Activated naive CD8-positive, alpha-beta T cell treated with anti-CD3 and anti-CD28 coated beads for 36 hours (primary cell): ENCODE measurements around the gene VAPB. TPM values are rescaled to one million over a fixed set of nuclear protein-coding genes. Genes with fewer than 3 reads are reported as not detected.
"Not testable (repeated sequence)": the region's sequence is repeated elsewhere in the genome, so short reads cannot be mapped to it uniquely, and the experiment has no call there.

ENCODE experiments used
- DNase-seq: peaks from one replicate; pipeline ENCODE4 v3.0.0; 2021
- H3K27ac Mint-ChIP-seq: one replicate; pipeline ENCODE4 v1.8.0; 2022; ENCODE audit warnings: mild to moderate bottlenecking, moderate library complexity, mixed read lengths
- H3K27me3 Mint-ChIP-seq: one replicate; pipeline ENCODE4 v1.8.0; 2022; ENCODE audit warnings: mild to moderate bottlenecking, mixed read lengths
- H3K36me3 Mint-ChIP-seq: one replicate; pipeline ENCODE4 v1.8.0; 2021; ENCODE audit warnings: mild to moderate bottlenecking, mixed read lengths
- H3K4me1 Mint-ChIP-seq: one replicate; pipeline ENCODE4 v1.8.0; 2021; ENCODE audit warnings: mixed read lengths
- H3K4me3 Mint-ChIP-seq: one replicate; pipeline ENCODE4 v1.8.0; 2022; ENCODE audit warnings: mild to moderate bottlenecking, moderate library complexity, mixed read lengths
- H3K9me3 Mint-ChIP-seq: one replicate; pipeline ENCODE4 v1.8.0; 2022; ENCODE audit warnings: mixed read lengths
- total RNA-seq, 2 experiments: library from RNA; stranded (reverse); gene quantifications; one replicate each; pipeline ENCODE4 v1.2.3, GENCODE V29; 2021

Gene VAPB
- total RNA-seq, 2 experiments from 2014 or later: 38.4 to 40.6 TPM

GRCh38 chr20:58373296-58373695 is 15.7 kb upstream of the VAPB start:
- peaks cover 14% of the 10 kb centered on the region for H3K27me3 Mint-ChIP-seq
- DNase-seq, H3K27ac Mint-ChIP-seq, H3K36me3 Mint-ChIP-seq, H3K4me3 Mint-ChIP-seq, H3K9me3 Mint-ChIP-seq, H3K4me1 Mint-ChIP-seq: not testable (repeated sequence)

- Mint-ChIP-seq H3K4me1 (no peaks in the 10 kb centered on the region), H3K27ac (no peak overlapping the region), H3K4me3 (no peak overlapping the region), H3K27me3 (peaks cover 17% of the 10 kb centered on the region), H3K36me3 (no peaks in the 10 kb centered on the region), H3K9me3 (no peaks in the 10 kb centered on the region)
- no peak for DNase-seq
Measured at GRCh38 chr20:58374027-58374850, 14.8 kb upstream of the VAPB start.

- Mint-ChIP-seq H3K4me3 (no peak overlapping the region), H3K27me3 (peaks cover 21% of the 10 kb centered on the region), H3K9me3 (no peaks in the 10 kb centered on the region), H3K27ac (no peak overlapping the region), H3K4me1 (no peaks in the 10 kb centered on the region), H3K36me3 (no peaks in the 10 kb centered on the region)
- DNase-seq: no peak
Measured at GRCh38 chr20:58374906-58375758, 13.9 kb upstream of the VAPB start.

- Mint-ChIP-seq H3K9me3 (peaks cover 1% of the 10 kb centered on the region), H3K36me3 (peaks cover 1% of the 10 kb centered on the region), H3K4me3 (no peak overlapping the region), H3K27ac (no peak overlapping the region), H3K27me3 (peaks cover 24% of the 10 kb centered on the region), H3K4me1 (no peaks in the 10 kb centered on the region)
- no peak for DNase-seq
Measured at GRCh38 chr20:58375759-58376352, 13.2 kb upstream of the VAPB start.

GRCh38 chr20:58377017-58377416 is 12.0 kb upstream of the VAPB start:
- DNase-seq: no peak
- H3K9me3 Mint-ChIP-seq: peaks cover 10% of the 10 kb centered on the region
- no peak overlapping the region for H3K27ac Mint-ChIP-seq
- H3K36me3 Mint-ChIP-seq: peaks cover 8% of the 10 kb centered on the region
- peaks cover 29% of the 10 kb centered on the region for H3K27me3 Mint-ChIP-seq
- H3K4me3 Mint-ChIP-seq: no peak overlapping the region
- H3K4me1 Mint-ChIP-seq: no peaks in the 10 kb centered on the region

- Mint-ChIP-seq H3K27me3 (peaks cover 29% of the 10 kb centered on the region), H3K4me3 (no peak overlapping the region), H3K27ac (no peak overlapping the region), H3K9me3 (peaks cover 10% of the 10 kb centered on the region), H3K36me3 (peaks cover 8% of the 10 kb centered on the region), H3K4me1 (no peaks in the 10 kb centered on the region)
- no peak for DNase-seq
Measured at GRCh38 chr20:58377766-58378401, 11.1 kb upstream of the VAPB start.

- no peak for DNase-seq
- Mint-ChIP-seq H3K27ac (no peak overlapping the region), H3K4me1 (no peaks in the 10 kb centered on the region), H3K4me3 (no peak overlapping the region), H3K27me3 (peaks cover 34% of the 10 kb centered on the region), H3K9me3 (peaks cover 10% of the 10 kb centered on the region), H3K36me3 (peaks cover 8% of the 10 kb centered on the region)
Measured at GRCh38 chr20:58378704-58379103, 10.3 kb upstream of the VAPB start.

- H3K27ac Mint-ChIP-seq: no peak overlapping the region
- H3K9me3 Mint-ChIP-seq: peaks cover 10% of the 10 kb centered on the region
- peaks cover 38% of the 10 kb centered on the region for H3K27me3 Mint-ChIP-seq
- no peak for DNase-seq
- H3K4me3 Mint-ChIP-seq: no peak overlapping the region
- H3K36me3 Mint-ChIP-seq: peaks cover 8% of the 10 kb centered on the region
- H3K4me1 Mint-ChIP-seq: no peaks in the 10 kb centered on the region
Measured at GRCh38 chr20:58381627-58382026, 7.4 kb upstream of the VAPB start.

GRCh38 chr20:58382096-58382495 is 6.9 kb upstream of the VAPB start:
- Mint-ChIP-seq H3K36me3 (peaks cover 8% of the 10 kb centered on the region), H3K27me3 (peaks cover 36% of the 10 kb centered on the region), H3K9me3 (peaks cover 10% of the 10 kb centered on the region), H3K27ac (no peak overlapping the region), H3K4me1 (no peaks in the 10 kb centered on the region), H3K4me3 (no peak overlapping the region)
- no peak for DNase-seq

- Mint-ChIP-seq H3K4me3 (no peak overlapping the region), H3K9me3 (peaks cover 10% of the 10 kb centered on the region), H3K27ac (no peak overlapping the region), H3K4me1 (no peaks in the 10 kb centered on the region), H3K36me3 (peaks cover 10% of the 10 kb centered on the region), H3K27me3 (peaks cover 20% of the 10 kb centered on the region)
- no peak for DNase-seq
Measured at GRCh38 chr20:58384821-58385220, 4.2 kb upstream of the VAPB start.

- no peaks in the 10 kb centered on the region for H3K9me3 Mint-ChIP-seq
- DNase-seq: no peak
- H3K27me3 Mint-ChIP-seq: peaks cover 9% of the 10 kb centered on the region
- peaks cover 26% of the 10 kb centered on the region for H3K4me1 Mint-ChIP-seq
- peaks cover 32% of the 10 kb centered on the region for H3K36me3 Mint-ChIP-seq
- no peak overlapping the region for H3K27ac Mint-ChIP-seq
- H3K4me3 Mint-ChIP-seq: peak overlapping the region; percentile 7
Measured at GRCh38 chr20:58388028-58388601, 914 bp upstream of the VAPB start.

GRCh38 chr20:58389324-58389967 is 417 bp downstream of the VAPB start:
- peak; percentile 49 for DNase-seq
- H3K4me3 Mint-ChIP-seq: peak overlapping the region; percentile 96
- H3K9me3 Mint-ChIP-seq: no peaks in the 10 kb centered on the region
- H3K36me3 Mint-ChIP-seq: peaks cover 42% of the 10 kb centered on the region
- H3K27ac Mint-ChIP-seq: peak overlapping the region; percentile 95
- peaks cover 34% of the 10 kb centered on the region for H3K4me1 Mint-ChIP-seq
- H3K27me3 Mint-ChIP-seq: no peaks in the 10 kb centered on the region

- Mint-ChIP-seq H3K9me3 (no peaks in the 10 kb centered on the region), H3K27ac (peak overlapping the region; percentile 95), H3K36me3 (peaks cover 46% of the 10 kb centered on the region), H3K4me3 (peak overlapping the region; percentile 96), H3K4me1 (peaks cover 40% of the 10 kb centered on the region), H3K27me3 (no peaks in the 10 kb centered on the region)
- DNase-seq: no peak
Measured at GRCh38 chr20:58389968-58390658, 1.1 kb downstream of the VAPB start.

GRCh38 chr20:58390659-58391035 is 1.6 kb downstream of the VAPB start:
- DNase-seq: no peak
- Mint-ChIP-seq H3K9me3 (no peaks in the 10 kb centered on the region), H3K27me3 (no peaks in the 10 kb centered on the region), H3K4me3 (peak overlapping the region; percentile 96), H3K4me1 (peaks cover 45% of the 10 kb centered on the region), H3K36me3 (peaks cover 51% of the 10 kb centered on the region), H3K27ac (peak overlapping the region; percentile 95)
